HG02885 (cell line): ENCODE measurements around the gene RABAC1.
"Not testable (repeated sequence)": the region's sequence is repeated elsewhere in the genome, so short reads cannot be mapped to it uniquely, and the experiment has no call there.

Experiments used
- ATAC-seq: cut with Tn5 transposase; IDR thresholded peaks from one replicate; pipeline ENCODE4 v1.9.1; 2021; ENCODE audit warnings: mild to moderate bottlenecking; ENCODE audit not compliant: unreplicated experiment, poor library complexity

The RABAC1 gene

DNA sequence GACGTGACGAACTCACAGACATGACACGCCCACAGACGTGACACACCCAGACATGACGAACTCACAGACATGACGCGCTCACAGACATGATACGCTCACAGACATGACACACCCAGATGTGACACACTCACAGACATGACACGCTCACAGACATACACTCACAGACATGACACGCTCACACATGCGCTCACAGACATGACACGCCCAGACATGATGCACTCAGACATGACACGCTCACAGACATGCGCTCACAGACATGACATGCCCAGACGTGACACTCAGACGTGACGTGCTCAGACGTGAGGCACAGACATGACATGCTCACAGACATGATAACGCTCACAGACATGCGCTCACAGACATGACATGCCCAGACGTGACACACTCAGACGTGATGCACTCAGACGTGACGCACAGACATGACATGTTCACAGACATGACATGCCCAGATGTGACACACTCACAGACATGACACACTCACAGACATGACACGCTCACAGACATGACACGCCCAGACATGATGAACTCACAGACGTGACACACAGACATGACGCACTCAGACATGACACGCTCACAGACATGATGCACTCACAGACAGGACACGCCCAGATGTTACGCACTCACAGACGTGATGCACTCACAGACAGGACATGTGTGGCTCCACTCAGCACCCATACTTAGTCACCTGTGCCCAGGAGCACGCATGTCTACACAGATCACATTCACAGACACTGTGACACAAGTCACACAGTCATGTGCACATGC lies 39.0 kb downstream of the RABAC1 start:
- no peak for ATAC-seq

DNA sequence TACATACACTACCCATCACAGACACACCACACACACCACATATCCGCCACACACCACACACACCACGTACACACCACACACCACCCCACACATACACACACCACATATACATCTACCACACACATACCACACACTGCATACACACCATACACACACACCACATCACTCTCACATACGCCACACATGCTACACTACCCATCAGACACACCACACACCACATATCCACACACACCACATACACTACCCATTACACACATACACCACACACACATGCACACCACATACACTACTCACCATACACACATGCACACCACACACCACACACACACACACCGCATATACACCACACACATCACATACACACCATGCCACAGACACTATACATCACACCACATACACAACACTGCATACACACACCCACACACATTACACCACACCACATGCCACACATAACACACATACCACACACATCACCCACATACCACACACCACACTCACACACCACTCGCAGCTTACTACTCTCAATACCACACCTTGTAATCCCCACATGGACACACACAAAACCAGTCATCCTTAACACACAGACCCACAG lies 40.4 kb downstream of the RABAC1 start:
- no peak for ATAC-seq

DNA sequence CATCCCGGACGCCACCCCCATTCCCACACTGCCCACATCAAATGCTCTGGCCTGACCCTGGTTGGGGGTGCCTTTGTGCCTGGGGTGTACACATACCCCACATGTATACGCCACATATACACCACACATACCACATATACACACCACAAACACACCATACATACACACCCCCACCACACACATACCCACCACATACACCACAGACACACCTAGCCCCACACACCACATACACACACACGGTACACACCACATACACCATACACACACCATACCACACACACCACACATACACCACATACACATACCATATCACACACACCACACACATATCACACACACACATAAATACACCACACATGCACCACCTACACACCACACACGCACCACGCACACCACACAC lies 41.0 kb downstream of the RABAC1 start:
- ATAC-seq = no peak

DNA sequence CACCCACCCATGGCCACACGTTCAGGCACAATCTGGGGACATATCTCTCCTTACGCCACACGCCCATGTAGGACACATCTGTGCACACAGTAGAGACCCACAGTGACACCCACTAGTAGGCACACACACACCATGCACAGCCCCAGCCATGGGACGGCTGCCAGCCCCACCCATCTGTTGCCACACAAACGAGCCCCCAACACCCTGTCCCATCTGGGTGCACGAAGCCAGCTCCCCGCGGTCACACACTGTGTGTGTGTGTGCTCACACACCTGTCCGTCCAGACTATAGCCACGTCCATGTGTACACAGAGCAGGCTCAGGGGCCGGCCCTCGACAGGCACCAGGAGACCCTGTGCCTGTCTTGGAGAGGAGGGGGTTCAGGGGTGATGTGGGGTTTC lies 41.4 kb downstream of the RABAC1 start:
- no peak for ATAC-seq

DNA sequence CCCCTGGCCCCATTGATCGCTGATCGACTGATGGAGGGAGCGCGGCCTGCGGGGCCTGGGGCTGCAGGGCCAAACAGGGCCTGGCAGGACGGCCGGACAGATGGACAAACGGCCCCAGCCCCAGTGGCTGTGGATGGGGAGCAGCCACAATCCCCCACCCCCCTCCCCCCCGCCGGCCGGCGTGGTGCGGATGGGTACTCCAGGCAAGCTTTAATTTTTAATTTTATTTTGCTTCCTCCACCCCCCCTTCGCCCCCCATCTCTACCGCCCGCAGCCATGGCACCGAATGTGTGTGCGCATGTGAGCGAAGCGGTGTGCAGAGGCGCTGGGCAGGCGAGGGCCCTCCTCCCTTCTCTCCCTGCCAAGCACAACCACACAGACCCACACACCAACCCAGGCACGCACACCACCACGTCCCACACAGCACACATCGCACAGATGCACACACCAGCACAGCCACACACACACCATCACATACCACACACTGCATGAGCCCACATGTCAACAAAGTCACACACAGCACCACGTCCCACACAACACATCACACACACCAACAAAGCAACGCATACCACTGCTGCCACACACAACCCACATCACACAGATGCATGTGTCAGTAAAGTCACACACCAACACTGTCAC lies 43.2 kb downstream of the RABAC1 start:
- ATAC-seq = no peak

DNA sequence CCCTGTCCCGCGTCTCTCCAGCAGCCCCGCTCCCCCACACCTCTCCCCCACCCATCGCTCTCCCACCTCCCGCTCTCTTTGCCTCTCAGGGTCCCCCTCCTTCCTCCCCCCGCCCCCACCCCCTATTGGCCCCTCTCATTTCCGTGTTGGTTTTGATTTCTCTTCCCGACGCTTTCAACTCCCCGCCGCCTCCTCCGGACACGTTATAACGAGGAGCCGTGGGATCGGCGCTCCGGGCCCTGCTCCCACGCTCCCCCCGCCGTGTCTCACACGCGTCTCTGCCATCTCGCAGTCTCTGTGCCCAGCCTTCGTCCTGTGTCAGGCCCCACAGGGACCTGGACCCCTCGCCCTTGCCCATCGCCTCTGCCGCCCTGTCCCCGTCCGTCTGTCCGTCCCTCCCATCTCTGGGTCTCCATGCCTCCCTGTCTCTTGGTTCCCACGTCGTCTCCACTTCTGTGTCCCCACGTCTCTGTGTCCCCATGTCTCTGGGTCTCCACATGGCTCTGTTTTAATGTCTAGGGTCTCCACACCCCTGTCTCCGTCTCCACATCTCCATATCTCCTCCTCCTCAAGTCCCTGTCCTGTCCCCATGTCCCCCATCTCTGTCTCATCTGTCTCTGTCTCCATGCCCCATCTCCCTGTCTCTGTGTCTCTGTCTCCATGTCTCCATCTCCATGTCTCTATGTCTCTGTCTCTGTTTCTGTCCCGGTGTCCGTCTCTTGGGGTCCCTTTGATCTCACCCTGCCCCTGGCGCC lies 43.9 kb downstream of the RABAC1 start:
- no peak for ATAC-seq

DNA sequence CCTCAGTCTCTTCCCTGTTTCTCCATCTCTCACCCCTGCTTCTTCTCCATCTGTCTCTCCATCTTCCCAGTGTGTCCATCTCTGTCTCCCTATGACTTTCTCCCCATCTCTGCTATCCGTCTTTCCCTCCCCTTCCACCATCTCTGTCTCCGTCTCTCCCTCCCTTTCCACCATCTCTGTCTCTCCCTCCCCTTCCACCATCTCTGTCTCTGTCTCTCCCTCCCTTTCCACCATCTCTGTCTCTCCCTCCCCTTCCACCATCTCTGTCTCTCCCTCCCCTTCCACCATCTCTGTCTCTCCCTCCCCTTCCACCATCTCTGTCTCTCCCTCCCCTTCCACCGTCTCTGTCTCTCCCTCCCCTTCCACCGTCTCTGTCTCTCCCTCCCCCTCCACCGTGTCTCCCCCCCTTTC lies 44.7 kb downstream of the RABAC1 start:
- ATAC-seq = not testable (repeated sequence)

DNA sequence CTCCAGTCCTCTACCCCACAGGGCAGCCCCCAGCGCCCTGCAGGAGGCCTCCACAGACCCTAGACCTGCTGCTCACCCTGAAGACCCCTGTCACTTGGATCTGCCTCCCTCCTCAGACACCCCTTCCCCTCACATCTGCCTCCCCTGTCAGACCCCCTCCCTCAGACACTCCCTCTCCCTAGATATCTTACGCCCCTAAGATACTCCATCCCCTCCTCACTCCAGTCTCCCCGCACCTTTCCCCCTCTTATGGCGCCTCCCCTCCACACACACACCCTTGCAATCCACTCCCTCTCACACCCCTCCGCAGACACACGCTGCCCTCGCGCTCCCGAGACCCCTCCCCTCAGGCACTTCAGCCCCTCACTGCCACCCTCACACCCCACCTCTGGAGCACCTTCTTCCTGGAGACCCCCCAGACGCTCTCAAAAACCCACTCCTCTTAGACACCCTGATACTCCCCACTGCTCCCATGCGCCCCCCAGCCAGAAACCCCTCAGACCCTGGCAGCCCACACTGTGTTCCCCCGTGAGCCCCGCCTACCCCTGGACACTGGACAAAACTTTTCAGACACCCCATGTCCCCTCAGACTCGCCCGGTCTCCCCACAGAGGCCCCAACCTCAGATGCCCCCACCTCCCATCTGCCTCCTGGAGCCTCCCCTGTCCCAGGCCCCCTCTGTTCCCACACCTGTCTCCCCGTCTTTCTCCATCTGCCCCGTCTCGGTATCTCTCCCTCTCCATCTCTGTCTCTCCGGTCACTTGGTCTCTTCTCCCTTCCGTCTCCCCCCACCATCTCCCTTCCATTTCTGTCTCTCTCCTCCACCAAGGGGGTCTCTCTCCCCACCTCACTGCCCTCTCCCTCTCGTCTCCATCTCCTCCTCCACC lies 45.3 kb downstream of the RABAC1 start:
- no peak for ATAC-seq

DNA sequence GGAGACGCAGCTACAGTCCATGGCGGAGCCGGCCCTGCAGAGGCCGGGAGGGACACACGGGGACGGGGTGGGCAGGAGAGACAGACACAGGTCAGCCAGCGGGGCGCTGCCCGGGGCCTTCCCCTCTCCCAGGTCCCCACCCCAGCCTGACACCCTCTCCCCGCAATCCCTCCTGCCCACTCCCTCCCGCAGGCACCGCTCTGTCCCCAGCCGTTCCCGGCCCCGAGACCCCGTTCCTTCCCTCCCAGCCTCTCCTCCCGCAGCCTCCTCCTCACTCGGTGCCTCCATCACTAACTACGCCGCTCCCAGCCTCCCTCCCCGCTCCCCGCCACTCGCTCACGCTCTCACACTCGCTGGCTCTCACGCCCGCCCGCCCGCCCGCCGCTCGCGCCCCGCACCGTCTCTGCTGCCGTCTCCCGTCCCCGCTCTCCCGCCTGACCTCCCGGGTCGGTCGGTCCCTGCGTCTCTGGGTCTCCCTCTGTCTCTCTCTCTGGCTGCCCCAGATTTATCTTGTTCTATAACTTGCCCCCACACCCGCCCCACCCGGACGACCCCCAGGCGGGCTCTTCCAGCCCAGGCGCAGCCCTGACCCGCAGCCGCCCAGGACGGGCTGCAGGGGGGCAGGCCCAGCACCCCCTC lies 46.1 kb downstream of the RABAC1 start:
- no peak for ATAC-seq

DNA sequence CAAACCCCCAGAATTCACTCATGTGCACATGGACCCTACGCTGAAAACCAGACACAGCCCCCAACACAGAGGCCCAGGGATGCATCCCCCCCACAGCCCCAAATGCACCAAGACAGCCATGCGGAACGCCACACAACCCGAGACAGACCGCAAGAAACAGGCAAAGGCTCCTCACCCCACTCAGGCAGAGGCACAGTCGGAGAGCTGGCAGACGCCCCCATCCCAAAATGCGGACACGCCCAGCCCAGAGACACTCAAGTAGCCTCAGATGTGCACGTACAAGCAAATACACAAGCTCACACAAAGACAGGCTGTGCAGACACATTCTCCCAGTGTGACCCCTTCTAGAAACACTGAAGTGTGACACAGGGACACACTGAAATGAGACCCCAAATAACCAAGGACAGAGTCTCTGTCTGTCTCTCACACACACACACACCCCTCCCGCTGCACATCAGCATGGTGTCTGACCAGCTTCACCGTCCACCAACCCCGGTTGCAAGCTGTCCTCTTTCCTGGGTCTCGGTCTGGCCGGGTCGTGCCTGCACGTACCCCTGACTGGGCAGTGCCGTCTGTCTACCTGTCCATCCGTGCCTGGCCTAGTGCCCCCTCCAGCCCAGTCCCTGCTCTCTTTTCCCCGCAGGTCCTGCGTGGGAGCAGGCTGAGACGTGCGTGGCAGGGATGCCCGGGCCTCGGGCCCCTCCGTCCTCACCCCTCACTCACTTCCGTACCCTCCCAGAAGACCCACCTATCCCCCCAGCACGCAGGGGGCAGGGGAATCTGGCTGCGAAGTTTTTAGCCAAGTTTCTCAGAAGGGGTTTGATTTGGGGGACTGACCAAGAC lies 47.0 kb downstream of the RABAC1 start:
- no peak for ATAC-seq

DNA sequence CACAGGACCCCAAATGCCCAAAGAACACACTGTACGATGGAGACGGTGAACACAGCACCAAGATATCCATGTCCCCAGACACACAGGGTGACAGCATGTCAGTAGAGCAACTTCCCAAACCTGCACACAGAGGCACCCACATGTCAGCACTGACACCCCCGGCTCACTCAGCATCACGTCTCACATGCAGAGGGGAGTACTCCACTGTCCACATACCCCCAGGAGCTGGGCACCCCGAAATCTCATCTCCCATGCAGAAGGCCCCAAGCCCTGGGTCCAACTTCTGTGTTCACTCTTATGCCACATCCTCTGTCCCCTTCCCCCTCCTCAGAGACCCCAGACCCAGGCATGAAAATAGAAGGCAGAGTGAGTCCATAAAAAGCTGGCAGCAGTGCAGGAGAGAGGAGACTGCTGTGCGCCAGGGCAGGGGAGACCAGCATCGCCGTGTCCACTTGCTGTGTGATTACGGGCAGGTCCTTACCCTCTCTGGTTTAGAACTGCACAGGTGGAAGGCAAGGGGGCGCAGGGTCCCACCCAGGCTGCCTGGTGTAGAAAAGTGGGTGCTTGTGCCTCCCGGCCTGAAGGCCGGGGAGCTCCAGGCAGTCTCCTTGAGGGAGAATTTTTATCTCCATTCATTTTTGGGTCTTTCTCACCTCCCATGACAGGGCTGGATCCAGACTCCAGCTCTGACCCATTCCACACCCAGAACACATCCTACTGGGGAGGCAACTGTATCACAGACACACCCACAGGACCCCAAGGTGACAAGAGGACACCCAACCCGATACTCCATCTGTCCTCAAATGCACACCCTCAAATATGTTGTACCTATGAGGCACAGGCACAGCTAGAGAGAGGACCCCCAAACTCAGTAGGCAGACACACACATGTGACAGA lies 47.9 kb downstream of the RABAC1 start:
- no peak for ATAC-seq

DNA sequence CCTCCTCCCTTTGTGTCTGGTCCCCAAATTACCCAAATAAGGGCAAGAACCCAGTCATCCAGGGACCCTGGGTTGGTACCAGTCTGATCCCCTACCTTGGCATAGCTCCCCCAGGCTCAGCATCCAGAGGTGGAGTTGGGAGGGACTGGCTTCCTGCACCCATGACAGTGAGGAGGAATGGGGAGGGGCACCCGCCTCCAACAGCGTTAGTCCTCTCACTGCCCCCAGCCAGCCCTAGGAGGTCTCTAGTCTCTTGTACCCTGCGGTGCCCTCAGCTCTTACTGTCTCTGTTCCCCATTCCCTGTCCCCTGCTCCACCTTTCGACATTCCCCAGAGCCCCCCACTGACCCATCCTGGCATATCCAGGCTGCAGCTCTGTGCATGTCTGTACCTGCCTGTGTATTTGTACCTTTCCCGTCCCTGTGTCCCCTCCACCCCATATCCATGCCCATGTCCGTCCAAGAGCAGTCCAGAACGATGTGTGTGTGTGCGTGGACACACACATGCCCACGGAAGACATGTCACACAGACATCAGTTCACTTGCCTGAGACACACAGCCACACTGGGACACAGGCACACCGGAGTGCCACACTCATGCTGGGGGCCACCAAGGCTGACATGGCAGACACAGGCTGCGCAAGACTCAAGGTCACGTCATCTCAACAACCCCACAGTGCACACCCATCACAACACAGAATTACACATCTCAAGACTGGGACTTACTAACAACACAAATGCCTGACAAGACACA lies 48.7 kb downstream of the RABAC1 start:
- no peak for ATAC-seq

DNA sequence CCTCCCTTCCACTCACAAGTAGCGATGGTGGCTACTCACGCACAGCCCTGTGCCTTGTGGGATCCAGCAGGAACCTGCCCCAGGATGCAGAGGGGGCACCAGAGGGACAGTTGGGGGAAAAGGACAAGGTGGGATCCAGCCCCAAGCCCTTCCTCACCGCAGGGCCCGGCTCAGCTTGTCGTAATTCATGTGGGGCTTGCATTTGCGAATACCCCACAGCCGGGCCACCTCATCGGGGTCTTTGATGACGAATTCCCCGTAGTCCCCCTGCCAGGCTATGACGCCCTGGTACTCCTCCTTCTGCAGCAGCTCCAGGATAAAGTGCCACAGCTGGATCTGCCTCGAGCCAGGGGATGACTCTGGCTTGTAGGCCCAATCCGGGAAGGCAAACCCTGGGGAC lies 49.4 kb downstream of the RABAC1 start:
- no peak for ATAC-seq

DNA sequence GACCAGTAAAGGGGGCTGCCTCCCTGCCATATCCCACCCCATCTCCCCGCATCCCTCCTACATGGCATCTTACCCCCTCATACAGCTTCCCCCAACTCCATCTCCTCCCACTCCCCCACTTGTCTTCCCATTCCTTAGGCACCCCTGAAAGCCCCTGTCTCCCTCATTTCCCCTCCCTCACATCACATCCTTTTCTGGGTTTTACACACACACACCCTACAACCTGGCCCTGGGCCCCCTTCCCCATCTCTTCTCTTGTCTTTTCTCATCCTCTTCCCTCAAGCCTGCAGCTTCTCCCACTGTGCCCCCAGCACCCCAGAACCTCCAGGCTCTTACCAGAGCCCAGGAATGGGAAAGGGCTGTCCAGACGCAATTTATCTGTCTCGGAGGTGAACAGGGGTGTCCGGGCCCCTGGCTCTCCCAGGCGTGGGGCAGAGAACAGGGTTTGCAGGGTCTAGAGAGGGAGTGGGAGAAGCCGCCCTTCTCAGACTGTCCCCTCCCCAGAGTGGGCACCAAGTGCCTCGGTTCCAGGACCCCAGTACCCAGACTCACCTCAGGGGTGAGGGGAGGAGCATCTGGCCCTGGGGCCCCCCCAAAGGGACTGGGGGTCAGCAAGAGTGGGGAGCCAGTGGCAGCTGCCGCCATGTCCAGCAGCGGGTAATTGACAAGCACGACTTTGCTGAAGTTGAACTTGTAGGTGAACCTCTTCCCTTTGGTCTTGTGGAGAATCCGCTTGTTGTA lies 50.2 kb downstream of the RABAC1 start:
- ATAC-seq = no peak

DNA sequence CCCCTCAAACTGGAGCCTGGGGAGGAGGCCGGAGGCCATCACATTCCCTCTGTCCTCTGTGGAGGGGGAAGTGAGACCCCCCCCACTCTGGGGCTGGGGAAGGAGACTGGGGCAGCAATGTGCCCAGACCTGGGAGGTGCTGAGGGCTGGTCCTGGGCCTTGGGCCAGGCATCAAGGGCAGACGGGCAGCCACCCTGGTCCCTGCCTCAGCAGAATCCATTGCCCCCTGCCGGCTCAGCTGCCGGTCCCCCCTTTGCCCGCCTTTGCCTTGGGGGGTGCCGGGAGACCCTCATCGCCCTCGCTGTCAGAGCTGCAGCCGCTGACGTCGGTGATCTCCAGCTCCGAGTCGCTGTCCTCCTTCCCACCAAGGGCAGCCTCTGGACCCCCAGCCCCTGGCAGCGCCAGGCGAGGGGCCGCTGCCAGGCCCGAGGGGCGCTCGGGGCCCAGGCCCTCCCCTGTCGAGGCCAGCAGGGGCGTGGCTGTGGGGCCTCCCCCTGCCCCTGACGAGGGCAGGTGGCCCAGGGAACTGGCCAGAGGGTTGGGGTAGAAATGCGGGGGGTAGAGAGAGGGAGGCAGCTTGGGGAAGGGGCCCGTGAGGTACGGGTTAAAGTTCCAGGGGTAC lies 51.0 kb downstream of the RABAC1 start:
- ATAC-seq = no peak
